Fibroblast of mammary gland (primary cell): ENCODE data around the gene TIAM2.
"Not testable (repeated sequence)": the region's sequence is repeated elsewhere in the genome, so short reads cannot be mapped to it uniquely, and the experiment has no call there.

Experiments used
- DNase-seq: peaks from one replicate; pipeline ENCODE4 v3.0.0-alpha.2; 2010; ENCODE audit warnings: low read depth
- H3K4me3 ChIP-seq: 2 replicates; pipeline ENCODE4 v1.5.1; 2011; ENCODE audit warnings: low read depth, mild to moderate bottlenecking, low read length, moderate library complexity; ENCODE audit not compliant: control insufficient read depth
- TF ChIP-seq, protein P1 (sequence below): conservative IDR thresholded peaks from 2 replicates; pipeline ENCODE4 v1.5.1; 2011; ENCODE audit warnings: low read depth, low read length, inconsistent platforms; ENCODE audit not compliant: control insufficient read depth, insufficient read depth

Gene TIAM2

DNA sequence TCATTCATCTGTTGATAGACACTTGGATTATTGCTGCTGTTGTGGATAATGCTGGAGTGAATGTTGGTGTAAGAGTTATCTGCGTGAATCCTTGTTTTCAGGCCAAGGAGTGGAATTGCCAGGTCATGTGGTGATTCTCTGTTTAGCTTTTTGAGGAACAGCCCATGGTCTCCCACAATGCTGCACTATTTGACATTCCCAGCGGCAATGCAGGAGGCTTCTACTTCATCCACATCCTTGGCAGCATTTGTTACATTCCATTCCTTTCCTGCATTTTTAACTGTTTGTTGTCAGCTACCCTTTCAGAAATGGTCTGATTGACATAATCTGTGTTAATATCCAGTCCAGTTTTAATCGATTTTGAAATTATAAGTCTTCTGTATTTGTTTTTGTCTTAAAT, 217.0 kb downstream of the TIAM2 start:
- no peak for DNase-seq
- H3K4me3 ChIP-seq: no peak overlapping the region
- TF ChIP-seq, protein P1, sequence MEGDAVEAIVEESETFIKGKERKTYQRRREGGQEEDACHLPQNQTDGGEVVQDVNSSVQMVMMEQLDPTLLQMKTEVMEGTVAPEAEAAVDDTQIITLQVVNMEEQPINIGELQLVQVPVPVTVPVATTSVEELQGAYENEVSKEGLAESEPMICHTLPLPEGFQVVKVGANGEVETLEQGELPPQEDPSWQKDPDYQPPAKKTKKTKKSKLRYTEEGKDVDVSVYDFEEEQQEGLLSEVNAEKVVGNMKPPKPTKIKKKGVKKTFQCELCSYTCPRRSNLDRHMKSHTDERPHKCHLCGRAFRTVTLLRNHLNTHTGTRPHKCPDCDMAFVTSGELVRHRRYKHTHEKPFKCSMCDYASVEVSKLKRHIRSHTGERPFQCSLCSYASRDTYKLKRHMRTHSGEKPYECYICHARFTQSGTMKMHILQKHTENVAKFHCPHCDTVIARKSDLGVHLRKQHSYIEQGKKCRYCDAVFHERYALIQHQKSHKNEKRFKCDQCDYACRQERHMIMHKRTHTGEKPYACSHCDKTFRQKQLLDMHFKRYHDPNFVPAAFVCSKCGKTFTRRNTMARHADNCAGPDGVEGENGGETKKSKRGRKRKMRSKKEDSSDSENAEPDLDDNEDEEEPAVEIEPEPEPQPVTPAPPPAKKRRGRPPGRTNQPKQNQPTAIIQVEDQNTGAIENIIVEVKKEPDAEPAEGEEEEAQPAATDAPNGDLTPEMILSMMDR: no peak

DNA sequence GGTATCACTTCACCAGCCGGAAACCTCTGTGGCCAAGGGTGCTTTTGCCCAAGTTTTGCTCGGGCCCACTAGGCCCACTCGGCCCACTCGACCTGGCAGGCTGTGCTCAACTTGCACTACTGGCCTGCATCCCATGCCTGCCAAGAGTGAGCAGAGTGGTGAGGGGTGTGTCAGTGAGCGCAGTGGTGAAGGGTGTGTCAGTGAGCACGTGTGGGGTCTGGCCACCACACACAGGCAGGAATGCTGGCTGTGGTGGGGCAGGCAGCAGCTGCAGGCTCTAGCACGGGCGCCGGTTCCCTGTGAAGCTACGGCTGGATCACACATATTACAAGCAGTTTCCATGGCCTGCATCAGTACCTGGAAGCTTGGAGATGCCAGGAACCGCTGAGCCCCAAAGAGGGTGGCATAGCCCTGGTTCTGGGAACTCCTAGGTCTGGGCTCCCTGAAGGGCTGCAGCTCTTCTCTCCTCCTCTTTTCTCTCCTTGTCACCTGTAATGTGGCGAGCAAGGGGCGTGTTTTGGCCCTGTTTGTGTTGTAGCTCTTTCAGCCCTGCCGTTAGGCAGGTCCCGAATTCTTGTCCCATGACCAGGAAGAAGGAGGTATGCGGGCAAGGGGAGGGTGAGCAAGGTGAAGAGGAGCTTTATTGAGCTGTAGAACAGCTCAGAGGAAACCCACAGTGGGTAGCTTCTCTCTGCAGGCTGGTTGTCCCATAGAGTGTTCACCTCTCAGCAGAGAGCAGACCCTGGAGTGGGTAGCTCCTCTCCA, 217.7 kb downstream of the TIAM2 start:
- TF ChIP-seq, protein P1: no peak
- H3K4me3 ChIP-seq: no peak overlapping the region

DNA sequence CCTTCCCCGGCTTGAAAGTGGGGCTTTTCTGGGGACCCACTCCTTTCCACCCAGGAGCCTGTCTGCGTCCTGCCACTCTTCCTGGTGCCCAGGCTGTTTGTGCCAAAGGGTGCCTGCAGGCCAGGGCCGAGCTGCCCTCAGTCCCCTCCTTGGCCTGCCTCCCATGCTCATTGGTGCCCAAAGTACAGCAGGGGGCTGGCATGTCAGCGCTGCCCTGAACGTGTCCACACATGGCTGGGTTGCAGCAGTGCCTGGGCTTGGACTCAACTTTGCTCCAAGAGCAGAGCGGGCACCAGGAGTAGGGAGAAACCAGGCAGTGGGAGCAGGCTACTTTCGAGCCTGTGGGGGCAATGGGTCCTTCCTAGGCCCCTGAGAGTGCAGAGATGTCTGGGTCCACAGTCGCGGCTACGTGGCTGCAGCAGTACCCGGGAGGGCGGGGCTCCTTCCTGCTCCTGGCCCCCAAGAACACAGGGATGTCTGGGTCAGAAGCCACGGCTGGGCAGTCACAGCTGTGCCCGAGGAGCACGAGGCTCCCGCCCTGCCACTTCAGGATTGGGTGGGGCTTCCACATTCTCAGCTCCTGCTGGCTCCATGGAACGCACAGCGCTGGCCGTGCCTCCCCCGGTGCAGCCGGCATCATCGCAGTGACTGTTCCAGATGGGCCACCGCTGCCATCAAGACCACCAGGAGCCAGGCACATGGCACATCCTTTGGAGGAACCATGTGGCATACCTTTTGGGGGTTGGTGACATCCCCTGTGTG, 218.7 kb downstream of the TIAM2 start:
- TF ChIP-seq, protein P1: no peak
- no peak for DNase-seq
- H3K4me3 ChIP-seq: no peak overlapping the region

More for the DNA sequence above, 217.7 kb downstream of the TIAM2 start:
- no peak for DNase-seq

DNA sequence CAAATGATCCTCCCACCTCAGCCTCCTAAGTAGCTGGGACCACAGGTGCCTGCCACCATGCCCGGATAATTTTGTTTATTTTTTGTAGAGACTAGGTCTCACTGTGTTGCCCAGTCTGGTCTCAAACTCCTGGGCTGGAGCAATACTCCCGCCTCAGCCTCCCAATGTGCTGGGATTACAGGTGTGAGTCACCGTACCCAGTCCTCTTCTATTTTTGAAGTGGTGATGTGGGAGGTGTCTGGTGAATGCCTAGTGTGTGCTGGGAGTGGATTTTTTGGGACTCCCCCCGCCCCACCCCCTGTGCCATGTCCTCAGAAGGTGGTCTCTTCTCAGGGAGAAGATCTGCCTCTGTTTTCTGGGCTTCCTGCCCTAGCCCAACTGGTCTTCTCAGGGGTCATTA, 220.8 kb downstream of the TIAM2 start:
- DNase-seq: no peak
- no peak overlapping the region for H3K4me3 ChIP-seq

DNA sequence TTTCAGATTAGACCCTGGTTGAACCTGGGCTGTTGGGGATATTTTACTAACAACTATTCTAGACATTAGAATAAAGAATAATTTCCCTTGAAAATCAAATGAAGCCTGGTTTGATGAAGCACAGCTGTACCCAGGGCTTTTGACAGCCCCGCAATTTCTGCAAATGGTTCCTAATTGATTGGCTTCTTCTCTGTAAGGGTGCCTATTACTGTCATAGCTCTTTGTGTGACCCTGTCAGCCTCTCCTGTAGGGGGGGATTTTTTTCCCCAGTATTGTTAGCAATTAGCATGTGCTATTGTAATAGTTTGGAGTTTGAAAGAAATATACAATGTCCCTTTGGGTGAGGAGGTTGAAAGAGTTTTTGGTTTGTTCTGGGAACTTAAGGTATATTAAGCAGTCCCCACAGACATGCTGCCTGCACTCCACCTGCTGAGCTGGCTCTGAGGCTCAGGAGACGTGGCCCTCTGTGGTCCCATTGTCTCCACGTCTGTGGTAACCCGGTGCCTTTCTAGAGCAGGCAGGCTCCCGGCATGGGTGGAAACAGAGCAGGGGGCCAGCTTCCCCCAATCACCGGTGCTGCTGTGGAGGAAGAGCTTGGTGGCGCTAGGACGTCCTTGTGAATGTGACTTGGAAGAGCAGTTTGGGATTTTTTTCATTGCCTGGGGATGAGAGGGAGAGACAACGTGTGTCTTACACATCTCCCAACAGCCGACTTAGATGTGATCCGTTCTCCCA, 221.4 kb downstream of the TIAM2 start:
- DNase-seq: no peak
- H3K4me3 ChIP-seq: no peak overlapping the region
- TF ChIP-seq, protein P1: no peak

More for the DNA sequence above, 220.8 kb downstream of the TIAM2 start:
- TF ChIP-seq, protein P1: no peak

DNA sequence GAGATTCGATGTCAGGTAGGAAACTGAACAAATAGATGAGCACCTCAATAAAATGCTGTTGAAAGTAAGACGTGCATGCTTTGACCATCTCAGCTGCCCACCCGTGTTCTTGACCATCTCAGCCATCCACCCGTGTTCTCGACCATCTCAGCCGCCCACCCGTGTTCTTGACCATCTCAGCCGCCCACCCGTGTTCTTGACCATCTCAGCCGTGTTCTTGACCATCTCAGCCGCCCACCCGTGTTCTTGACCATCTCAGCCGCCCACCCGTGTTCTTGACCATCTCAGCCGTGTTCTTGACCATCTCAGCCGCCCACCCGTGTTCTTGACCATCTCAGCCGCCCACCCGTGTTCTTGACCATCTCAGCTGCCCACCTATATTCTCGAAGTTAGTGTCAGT, 223.6 kb downstream of the TIAM2 start:
- H3K4me3 ChIP-seq, DNase-seq: not testable (repeated sequence)

DNA sequence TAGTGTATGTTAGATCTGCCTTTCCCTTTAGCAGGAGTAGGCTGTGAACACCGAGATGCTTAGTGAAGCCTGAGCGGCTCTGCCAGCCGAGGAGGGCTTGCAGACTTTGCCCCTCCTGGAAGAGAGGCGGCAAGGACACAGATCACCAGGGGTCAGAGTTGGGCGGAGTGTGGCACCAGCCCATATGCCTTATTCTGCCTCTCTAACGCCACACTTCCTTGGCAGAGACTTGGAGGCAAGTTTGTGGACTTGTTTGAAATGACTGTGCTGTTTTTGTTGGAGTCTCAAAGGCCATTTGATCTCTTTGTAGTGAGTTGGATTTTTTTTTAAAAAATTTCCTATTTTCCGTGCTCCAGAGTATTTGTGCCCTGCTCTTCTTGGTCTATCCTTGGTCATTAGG, 224.2 kb downstream of the TIAM2 start:
- DNase-seq: no peak
- no peak overlapping the region for H3K4me3 ChIP-seq
- TF ChIP-seq, protein P1: no peak
